ENCODE measurements around the gene OR6B1.
"Not testable (repeated sequence)": the region's sequence is repeated elsewhere in the genome, so short reads cannot be mapped to it uniquely, and the experiment has no call there.

OR6B1 gene

DNA sequence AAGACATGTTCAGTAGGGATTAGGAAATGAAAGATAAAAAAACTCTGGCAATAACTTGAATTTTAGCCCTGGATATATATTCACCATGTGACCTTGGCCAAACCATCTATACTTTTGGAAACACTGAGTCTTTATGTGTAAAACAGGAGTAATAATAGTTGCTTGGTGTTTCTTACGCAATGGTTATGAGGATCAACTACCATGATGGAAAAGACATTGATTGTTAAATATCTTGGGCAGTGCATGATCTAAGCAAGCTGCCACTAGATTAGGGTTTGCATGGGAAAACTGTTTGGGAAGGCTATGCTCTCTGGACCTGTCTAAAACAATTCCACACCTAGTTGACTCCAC is 6.5 kb downstream of the OR6B1 start:
- DNase-seq = no peak

DNA sequence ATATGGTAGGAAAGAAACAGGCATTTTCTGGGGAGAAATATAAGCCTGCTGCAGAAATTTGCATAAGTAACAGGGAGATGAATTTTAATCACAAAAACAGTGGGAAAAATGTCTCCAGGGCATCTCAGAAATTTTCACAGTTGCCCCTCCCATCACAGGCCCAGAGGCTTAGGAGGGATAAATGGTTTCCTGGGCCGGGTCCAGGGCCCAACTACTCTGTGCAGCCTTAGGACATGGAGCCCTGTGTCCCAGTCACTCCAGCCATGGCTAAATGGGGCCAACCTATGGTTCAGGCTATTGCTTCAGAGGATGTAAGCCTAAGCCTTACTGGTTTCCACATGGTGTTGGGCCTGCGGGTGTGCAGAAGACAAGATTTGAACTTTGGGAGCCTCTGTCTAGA is 9.2 kb downstream of the OR6B1 start:
- no peak for DNase-seq

GRCh38 chr7:144010061-144010460 is 9.9 kb downstream of the OR6B1 start:
- not testable (repeated sequence) for DNase-seq

GRCh38 chr7:144010821-144011220 is 10.7 kb downstream of the OR6B1 start:
- DNase-seq = not testable (repeated sequence)

DNA sequence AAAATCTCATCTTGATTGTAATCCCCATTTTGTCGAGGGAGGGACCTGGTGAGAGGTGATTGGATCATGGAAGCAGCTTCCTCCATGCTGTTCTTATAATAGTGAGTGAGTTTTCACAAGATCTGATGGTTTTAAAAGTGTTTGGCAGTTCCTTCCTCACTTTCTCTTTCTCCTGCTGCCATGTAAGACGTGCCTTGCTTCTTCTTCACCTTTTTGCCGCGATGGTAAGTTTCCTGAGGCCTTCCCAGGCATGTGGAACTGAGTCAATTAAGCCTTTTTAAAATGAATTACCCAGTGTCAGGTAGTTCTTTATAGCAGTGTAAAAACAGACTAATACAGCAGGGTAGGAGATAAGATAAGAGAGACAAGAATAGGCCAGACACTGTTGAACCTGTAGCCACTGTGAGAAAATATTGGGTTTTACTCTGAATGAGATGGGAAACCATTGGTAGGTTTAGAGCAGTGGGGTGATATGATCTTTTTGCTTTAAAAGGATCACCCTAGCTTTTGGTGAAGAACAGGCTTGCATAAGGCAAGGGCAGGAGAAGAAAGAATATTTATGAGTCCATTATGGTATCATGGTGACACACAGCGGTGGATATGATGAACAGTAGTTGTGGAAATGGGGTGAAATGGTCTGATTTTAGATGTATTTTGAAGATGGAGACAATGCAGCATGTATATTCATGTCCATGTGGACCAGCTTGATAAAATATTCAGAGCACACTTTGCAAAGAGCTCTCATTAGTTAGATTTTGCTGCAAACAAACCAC is 11.5 kb downstream of the OR6B1 start:
- no peak for DNase-seq

GRCh38 chr7:144018065-144018464 is 17.9 kb downstream of the OR6B1 start:
- no peak for DNase-seq

DNA sequence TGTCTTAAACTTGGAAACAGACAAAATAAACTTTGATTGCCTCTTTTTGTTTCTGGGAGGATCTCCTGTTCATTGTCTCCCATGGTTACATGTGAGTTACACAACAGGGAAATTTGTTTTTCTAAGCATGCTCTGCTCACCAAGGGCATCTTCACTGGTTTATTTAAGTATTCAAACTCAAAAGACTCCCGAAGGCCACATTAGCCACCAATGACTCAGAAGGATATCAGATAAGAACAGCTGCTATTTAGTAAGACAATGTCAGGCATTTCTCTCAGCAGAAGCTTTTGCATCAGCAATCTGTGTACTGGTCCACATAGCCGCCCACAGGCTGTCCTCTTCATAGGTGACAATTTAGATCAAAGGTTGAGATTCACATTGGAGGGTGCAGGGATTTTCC is 19.3 kb downstream of the OR6B1 start:
- no peak for DNase-seq

DNA sequence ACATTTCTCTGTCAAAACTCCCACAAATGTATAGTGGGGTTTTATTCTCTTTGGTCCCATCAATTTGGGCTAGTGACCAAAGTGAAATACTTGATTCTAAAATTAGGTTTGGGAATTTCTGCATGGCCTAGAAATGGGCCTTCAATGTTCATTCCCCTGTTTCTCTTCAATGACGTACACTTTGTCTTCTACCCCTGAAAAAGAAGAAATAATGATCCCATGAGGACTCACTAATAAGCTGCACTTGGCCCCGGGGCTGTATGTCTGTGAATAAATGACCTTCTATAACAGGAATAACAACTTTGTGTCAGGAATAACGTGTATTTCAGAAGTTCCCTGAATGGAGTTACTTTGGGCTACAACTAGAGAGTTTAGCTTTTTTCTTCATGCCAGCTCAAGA is 20.2 kb downstream of the OR6B1 start:
- DNase-seq = no peak

DNA sequence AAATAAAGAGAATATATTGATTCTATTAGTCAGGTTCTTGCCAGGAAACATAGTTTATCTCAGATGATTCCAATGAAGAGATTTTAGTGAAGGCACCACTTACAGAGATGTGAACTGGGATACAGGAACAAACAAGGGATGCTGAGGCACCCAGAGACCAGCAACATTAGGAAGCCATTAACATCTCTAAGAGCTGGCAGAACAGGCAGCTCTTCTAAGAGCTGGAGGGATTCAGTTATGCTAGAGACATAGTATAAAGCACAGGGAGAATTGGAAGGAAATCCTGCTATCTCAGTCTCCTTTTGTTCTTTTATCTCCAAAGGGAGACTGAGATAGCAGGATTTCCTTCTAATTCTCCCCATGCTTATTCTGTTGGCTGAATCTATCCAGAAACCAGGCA is 22.0 kb downstream of the OR6B1 start:
- no peak for DNase-seq

GRCh38 chr7:144023171-144023827 is 23.2 kb downstream of the OR6B1 start:
- no peak for DNase-seq

- no peak for DNase-seq
Observed at GRCh38 chr7:144024213-144024612, 24.1 kb downstream of the OR6B1 start.

- no peak for DNase-seq
Observed at GRCh38 chr7:144026203-144026883, 26.2 kb downstream of the OR6B1 start.

GRCh38 chr7:144027070-144027469 is 26.9 kb downstream of the OR6B1 start:
- DNase-seq = peak; percentile 11

DNA sequence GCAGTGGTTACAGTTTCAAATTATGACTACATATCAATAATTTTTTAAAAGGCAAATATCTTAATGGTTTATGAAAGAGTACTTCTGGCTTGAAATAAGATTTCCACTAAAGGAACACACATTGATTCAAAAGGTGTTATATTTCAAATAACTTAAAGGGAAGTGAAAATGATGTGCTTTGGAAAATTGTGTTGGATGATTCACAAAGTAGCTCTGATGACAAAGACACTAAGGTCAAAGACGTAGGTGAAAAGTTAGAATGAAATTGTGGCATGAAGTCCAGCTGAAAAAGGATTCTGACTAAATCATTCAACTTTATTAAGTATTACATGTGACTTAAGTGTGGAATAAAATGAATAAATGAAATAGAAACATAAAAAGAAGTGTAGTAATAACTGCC is 27.9 kb downstream of the OR6B1 start:
- DNase-seq = no peak

DNA sequence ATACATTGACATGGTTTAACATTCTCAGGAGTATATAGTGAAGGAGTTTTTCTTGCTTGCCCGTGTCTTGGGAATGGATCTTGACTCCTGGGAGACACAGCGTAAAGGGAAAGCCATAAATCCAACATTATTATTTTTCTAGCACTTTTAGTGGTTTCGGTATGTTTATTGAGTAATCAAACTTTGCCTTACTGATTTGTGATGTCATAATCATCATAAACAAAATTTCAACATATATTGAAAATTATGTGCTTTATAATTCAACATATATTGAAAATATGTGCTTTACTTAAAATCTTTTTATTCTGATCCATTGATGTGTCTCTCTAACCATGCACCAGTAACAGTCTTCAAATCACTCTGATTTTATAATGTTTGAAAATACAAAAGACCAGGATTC is 28.4 kb downstream of the OR6B1 start:
- DNase-seq = no peak

DNA sequence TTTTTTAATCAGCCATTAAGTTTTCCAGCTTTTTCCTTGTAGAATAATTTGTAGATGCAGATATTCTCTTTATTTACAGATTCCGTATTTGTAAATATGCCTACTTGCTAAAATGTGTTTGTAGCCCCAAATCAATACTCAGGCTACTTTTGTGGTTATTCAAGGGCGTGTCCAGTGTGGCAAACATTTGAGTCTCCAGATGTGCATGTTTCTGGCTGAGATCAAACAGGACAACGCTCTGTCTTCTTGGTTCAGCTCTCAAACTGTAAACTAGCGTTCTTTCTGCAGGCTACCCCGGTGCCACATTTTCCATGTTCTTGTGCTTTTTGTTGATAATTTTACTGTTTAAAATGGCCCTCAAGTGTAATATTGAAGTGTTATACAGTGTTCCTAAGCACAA is 32.4 kb downstream of the OR6B1 start:
- DNase-seq = no peak

GRCh38 chr7:144032985-144033709 is 33.0 kb downstream of the OR6B1 start:
- no peak for DNase-seq

DNA sequence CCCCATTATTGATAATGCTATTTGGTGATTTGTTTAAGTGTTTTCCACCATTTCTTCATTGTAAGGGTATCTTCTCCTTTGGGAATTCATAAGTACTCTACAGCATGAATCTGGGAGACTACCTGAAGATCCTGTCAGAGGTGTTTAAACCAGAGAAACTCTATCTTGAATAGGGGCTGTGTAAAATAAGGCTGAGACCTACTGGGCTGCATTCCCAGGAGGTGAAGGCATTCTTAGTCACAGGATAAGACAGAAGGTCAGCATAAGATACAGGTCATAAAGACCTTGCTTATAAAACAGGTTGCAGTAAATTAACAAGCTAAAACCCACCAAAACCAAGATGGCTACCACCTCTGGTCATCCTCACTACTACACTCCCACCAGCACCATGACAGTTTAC is 35.3 kb downstream of the OR6B1 start:
- DNase-seq = no peak

DNA sequence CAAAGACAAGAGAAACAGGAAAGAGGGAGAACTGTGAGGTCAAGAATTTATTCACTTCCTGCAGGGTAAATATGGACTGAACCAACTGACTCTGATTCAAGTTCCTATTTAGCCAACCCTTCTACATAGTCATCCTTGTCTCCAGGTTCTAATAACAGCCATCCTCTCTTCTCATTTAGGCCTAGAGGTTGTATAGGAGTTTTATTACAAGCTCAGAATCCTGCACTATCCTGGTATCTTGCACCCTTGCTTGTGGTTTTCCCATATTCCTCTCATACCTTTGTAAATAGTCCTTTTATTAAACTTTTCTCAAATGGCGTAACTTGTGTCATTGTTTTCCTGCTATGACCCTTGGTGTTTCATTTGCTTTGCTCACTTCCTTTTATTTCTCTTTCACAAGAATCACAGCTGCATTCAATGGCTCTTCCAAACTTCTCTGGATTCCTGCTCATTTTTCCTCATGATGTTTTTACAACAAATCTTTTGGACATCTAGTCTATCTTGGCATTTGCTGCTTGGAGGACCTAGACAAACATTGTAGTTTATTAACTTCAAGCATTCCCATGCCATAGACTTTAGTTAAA is 36.3 kb downstream of the OR6B1 start:
- no peak for DNase-seq

GRCh38 chr7:144037414-144038035 is 37.4 kb downstream of the OR6B1 start:
- DNase-seq = no peak

DNA sequence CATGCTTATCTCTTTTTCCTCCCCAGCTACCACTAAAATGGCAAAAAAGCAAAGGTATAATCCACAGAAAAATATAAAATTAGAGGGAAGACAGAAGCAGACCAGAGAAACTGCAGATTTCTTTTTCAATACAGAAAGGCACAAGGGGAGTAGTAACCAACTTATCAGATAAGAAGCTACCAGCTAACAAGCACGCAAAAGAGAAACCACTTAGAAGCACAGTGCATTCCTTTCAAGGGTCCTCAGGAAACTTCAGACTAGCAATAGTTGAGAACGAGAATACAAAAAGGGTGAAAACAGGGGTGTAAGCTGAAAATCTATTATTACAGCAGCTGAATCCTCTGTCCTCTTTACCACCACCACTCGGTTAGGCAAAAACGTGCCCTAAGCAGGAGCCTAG is 38.8 kb downstream of the OR6B1 start:
- DNase-seq = no peak

GRCh38 chr7:144048648-144049047 is 48.5 kb downstream of the OR6B1 start, which contains the start of gene OR2A5:
Gene OR2A5 (plus strand): TSS chr7:144048948. CDS start chr7:144050402, 1,454 bp downstream.
- no peak for DNase-seq

DNA sequence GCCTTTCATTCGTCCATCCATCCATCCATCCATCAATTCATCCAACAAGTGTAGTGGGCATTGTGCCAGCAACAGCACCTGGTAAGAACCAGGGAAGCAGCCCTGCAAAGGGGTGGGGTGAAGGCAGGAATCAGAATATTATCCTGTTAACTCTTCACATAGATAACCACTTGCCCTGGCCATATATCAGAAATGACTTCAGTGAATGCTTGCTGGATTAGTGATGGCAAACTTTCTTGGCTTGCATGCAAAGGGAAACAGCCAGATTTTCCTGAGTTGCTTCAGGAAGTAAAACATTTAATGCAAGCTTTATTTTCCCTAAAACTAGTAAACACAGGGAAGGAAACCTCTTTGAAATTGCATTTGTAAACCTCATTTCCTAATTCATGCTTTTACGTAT is 49.4 kb downstream of the OR6B1 start:
- DNase-seq = no peak

All from NCI-H2081 treated with DMSO at 0.1 percent for 48 hours (cell line).